ENCODE data around the gene KCNAB2. TPM values are rescaled to one million over a fixed set of nuclear protein-coding genes. Genes with fewer than 3 reads are reported as not detected.

The KCNAB2 gene
- polyA plus RNA-seq, 1 donor, result 4.6 TPM

- no peak for DNase-seq
These were observed 38.2 kb downstream of the KCNAB2 start for GRCh38 chr1:6083801-6084446.

- DNase-seq, result no peak
These were observed 39.2 kb downstream of the KCNAB2 start for GRCh38 chr1:6084781-6085495.

GRCh38 chr1:6085666-6086065 lies 40.0 kb downstream of the KCNAB2 start:
- DNase-seq, result no peak

GRCh38 chr1:6086358-6086757 lies 40.7 kb downstream of the KCNAB2 start:
- DNase-seq, result no peak

- DNase-seq, result no peak
These were observed 41.2 kb downstream of the KCNAB2 start for GRCh38 chr1:6086762-6087376.

GRCh38 chr1:6087377-6087772 lies 41.7 kb downstream of the KCNAB2 start:
- DNase-seq, result no peak

- DNase-seq, result no peak
These were observed 42.3 kb downstream of the KCNAB2 start for GRCh38 chr1:6087958-6088357.

- DNase-seq, result no peak
These were observed 43.3 kb downstream of the KCNAB2 start for GRCh38 chr1:6088956-6089355.

- DNase-seq, result no peak
These were observed 44.6 kb downstream of the KCNAB2 start for GRCh38 chr1:6090288-6090687.

GRCh38 chr1:6090996-6091822 lies 45.5 kb downstream of the KCNAB2 start:
- DNase-seq, result no peak

- no peak for DNase-seq
These were observed 46.1 kb downstream of the KCNAB2 start for GRCh38 chr1:6091823-6092109.

- no peak for DNase-seq
These were observed 46.5 kb downstream of the KCNAB2 start for GRCh38 chr1:6092211-6092610.

GRCh38 chr1:6093071-6093470 lies 47.4 kb downstream of the KCNAB2 start:
- DNase-seq, result no peak

- no peak for DNase-seq
These were observed 47.9 kb downstream of the KCNAB2 start for GRCh38 chr1:6093611-6094010.

GRCh38 chr1:6094246-6094645 lies 48.6 kb downstream of the KCNAB2 start:
- no peak for DNase-seq

GRCh38 chr1:6094801-6095505 lies 49.3 kb downstream of the KCNAB2 start:
- DNase-seq, result no peak

- DNase-seq, result no peak
These were observed 50.0 kb downstream of the KCNAB2 start for GRCh38 chr1:6095511-6096242.

GRCh38 chr1:6096243-6097116 lies 50.8 kb downstream of the KCNAB2 start:
- DNase-seq, result no peak

- no peak for DNase-seq
These were observed 51.5 kb downstream of the KCNAB2 start for GRCh38 chr1:6097117-6097595.

- DNase-seq, result no peak
These were observed 52.1 kb downstream of the KCNAB2 start for GRCh38 chr1:6097824-6098223.

All from hindlimb muscle (tissue), 1 donor.